Esophagus (tissue), 2 donors: ENCODE results near the gene GLOD4. TPM values are rescaled to one million over a fixed set of nuclear protein-coding genes. Genes with fewer than 3 reads are reported as not detected.
A peak's percentile ranks its signal among the peaks of the same experiment; 100 is the strongest.

Source experiments
- H3K27ac ChIP-seq, 2 donors: one replicate each; pipeline ENCODE4 v1.5.1; 2013; ENCODE audit warnings: low read depth in 2 of 2, mild to moderate bottlenecking in 2 of 2, inconsistent platforms in 1 of 2, low read length in 1 of 2, moderate library complexity in 1 of 2
- H3K27me3 ChIP-seq, 2 donors: one replicate each; pipeline ENCODE4 v1.6.1; 2013; ENCODE audit warnings: low read length in 2 of 2, control low read depth in 1 of 2, mild to moderate bottlenecking in 1 of 2; ENCODE audit not compliant: insufficient read depth in 2 of 2, control insufficient read depth in 1 of 2
- H3K36me3 ChIP-seq, 2 donors: one replicate each; pipeline ENCODE4 v1.6.1; 2013; ENCODE audit warnings: low read length in 1 of 2; ENCODE audit not compliant: control insufficient read depth in 2 of 2, insufficient read depth in 2 of 2
- H3K4me1 ChIP-seq, 2 donors: one replicate each; pipeline ENCODE4 v1.6.1; 2013; ENCODE audit warnings: low read length in 1 of 2; ENCODE audit not compliant: control insufficient read depth in 2 of 2, insufficient read depth in 2 of 2
- H3K4me3 ChIP-seq, 2 donors: one replicate each; pipeline ENCODE4 v1.5.1; 2013; ENCODE audit warnings: low read length in 2 of 2, mild to moderate bottlenecking in 2 of 2, low read depth in 1 of 2, moderate library complexity in 1 of 2
- H3K9me3 ChIP-seq, 2 donors: one replicate each; pipeline ENCODE4 v1.6.1; 2013; ENCODE audit warnings: mild to moderate bottlenecking in 2 of 2, low read depth in 1 of 2, low read length in 1 of 2, moderate library complexity in 1 of 2; ENCODE audit not compliant: control insufficient read depth in 2 of 2, insufficient read depth in 1 of 2
- WGBS, 2 donors: extraction: QIAGEN DNeasy Blood & Tissue Kit; methylation state at CpG; one replicate each; pipeline ENCODE4 v1.1.7; 2013; 5-methylcytosine and 5-hydroxymethylcytosine counted together
- polyA plus RNA-seq, 2 donors: library from polyadenylated mRNA; stranded (reverse); fragments of 200-250 nt; gene quantifications; one replicate each; pipeline ENCODE4 v1.2.3, GENCODE V29; 2013
- donor health status: healthy with polysubstance abuse.
- donor health status: Bipolar disorder and iron deficiency.

The GLOD4 gene
- polyA plus RNA-seq, 2 donors = 20.8 to 34.3 TPM

GRCh38 chr17:804541-805435 is 22.7 kb upstream of the GLOD4 start:
- Histone ChIP-seq H3K4me3 (no peak overlapping the region), H3K27me3 (no peaks in the 10 kb centered on the region), H3K27ac (no peak overlapping the region), H3K36me3 (peaks cover 0 to 21% of the 10 kb centered on the region in 2 donors), H3K4me1 (no peaks in the 10 kb centered on the region), H3K9me3 (no peaks in the 10 kb centered on the region)
- WGBS, 2 donors = 84 to 88% methylated on average over 40 to 41 of the region's 41 CpGs

- Histone ChIP-seq H3K27ac (no peak overlapping the region), H3K9me3 (no peaks in the 10 kb centered on the region), H3K4me1 (no peaks in the 10 kb centered on the region), H3K4me3 (no peak overlapping the region), H3K36me3 (peaks cover 2 to 19% of the 10 kb centered on the region in 2 donors), H3K27me3 (no peaks in the 10 kb centered on the region)
- WGBS, 2 donors = 73 to 90% methylated on average over 37 of the region's 37 CpGs
Observed at GRCh38 chr17:802901-803881, 21.1 kb upstream of the GLOD4 start.

- Histone ChIP-seq H3K36me3 (peaks cover 2 to 17% of the 10 kb centered on the region in 2 donors), H3K9me3 (no peaks in the 10 kb centered on the region), H3K27ac (no peak overlapping the region), H3K27me3 (no peaks in the 10 kb centered on the region), H3K4me1 (no peaks in the 10 kb centered on the region), H3K4me3 (no peak overlapping the region)
- 85 to 92% methylated on average over 14 of the region's 14 CpGs for WGBS, 2 donors
Observed at GRCh38 chr17:802481-802880, 20.4 kb upstream of the GLOD4 start.

DNA sequence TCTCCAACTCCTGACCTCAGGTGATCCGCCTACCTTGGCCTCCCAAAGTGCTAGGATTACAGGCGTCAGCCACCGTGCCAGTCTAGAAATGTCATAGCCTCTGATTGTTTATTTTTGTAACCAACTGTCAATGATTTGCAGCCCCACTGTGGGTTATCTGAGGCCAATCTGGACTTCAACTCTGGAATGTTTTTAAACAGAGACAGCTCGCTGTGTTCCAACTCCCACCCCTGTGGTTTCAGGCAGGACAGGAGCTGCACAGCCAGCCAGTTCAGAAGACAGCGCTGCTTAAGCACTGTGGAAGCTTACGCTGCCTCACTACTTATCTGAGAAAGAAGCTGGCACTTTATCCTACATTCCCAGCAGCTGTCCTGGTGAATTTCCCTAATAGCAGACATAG is 19.6 kb upstream of the GLOD4 start:
- no peaks in the 10 kb centered on the region for H3K27me3 ChIP-seq
- no peaks in the 10 kb centered on the region for H3K4me1 ChIP-seq
- no peak overlapping the region for H3K4me3 ChIP-seq
- no peak overlapping the region for H3K27ac ChIP-seq
- peaks cover 2 to 18% of the 10 kb centered on the region in 2 donors for H3K36me3 ChIP-seq
- WGBS, 2 donors = 67 to 88% methylated on average over 6 of the region's 6 CpGs
- H3K9me3 ChIP-seq = no peaks in the 10 kb centered on the region

DNA sequence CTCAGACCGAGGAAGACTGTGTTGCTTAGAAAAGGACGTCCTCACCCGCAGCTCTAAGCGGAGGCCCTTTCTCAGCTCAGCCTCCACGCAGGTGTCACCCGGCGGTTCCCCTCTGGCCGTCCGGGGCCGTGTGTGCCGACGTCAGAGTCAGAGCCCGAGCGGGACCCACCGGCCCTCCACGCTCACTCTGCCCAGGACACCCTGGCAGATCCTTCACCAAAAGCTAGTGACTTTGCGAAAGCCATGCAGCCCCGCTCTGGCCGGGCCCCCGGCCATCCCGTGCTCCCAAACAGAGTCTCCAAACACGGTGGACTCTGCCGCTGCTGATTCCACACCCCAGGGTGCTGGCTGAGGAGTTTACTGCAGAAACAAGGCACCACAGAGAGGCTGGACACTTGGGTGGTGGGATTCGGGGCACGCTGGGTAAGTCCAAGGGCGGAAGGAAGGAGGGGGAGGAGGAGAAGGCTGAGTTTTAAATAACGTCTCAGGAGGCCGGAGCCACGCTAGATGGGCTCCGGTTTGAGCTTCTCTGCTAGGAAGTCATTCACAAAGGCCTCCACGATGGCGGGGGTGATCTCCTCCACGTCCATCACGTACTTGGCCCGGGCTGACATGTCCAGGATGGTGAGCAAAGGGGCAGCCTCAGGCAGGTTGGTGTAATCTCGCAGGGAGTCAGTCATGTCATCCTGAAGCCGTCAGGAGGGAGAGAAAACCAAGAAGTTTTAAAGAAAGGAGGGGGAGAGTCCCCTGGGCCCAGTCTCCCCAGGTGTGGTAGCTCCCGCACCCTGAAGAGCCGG is 18.6 kb upstream of the GLOD4 start:
- Histone ChIP-seq H3K27ac (no peak overlapping the region), H3K9me3 (no peaks in the 10 kb centered on the region), H3K4me1 (no peaks in the 10 kb centered on the region), H3K4me3 (no peak overlapping the region), H3K27me3 (no peaks in the 10 kb centered on the region), H3K36me3 (peaks cover 2 to 20% of the 10 kb centered on the region in 2 donors)
- WGBS, 2 donors = 89 to 90% methylated on average over 39 of the region's 39 CpGs

- Histone ChIP-seq H3K4me3 (no peak overlapping the region), H3K27ac (no peak overlapping the region), H3K36me3 (peaks cover 2 to 20% of the 10 kb centered on the region in 2 donors), H3K9me3 (no peaks in the 10 kb centered on the region), H3K4me1 (no peaks in the 10 kb centered on the region), H3K27me3 (no peaks in the 10 kb centered on the region)
- WGBS, 2 donors = 86 to 88% methylated on average over 11 of the region's 11 CpGs
Observed at GRCh38 chr17:799261-799660, 17.2 kb upstream of the GLOD4 start.

DNA sequence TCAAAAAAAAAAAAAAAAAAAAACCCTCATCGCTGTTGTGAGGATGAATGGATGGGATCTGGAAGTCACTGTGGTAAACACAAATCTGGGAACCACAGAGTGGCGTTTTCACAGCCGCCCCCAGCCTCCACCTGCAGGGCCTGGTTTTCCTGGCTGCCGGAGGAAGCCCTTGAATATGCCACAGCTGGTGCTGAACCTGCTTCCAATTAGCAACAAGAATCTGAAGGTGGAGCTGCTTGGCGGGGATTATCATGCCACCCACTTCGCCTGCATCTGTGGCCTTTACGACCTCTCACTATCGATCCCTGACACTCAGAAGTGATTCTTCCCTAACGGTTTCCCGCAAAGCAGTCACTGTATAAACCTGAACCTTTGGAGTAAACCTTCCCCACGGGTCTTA is 16.2 kb upstream of the GLOD4 start:
- Histone ChIP-seq H3K4me3 (no peak overlapping the region), H3K4me1 (no peaks in the 10 kb centered on the region), H3K9me3 (no peaks in the 10 kb centered on the region), H3K27ac (no peak overlapping the region), H3K36me3 (peaks cover 2 to 15% of the 10 kb centered on the region in 2 donors), H3K27me3 (no peaks in the 10 kb centered on the region)
- WGBS, 2 donors = 69 to 70% methylated on average over 11 of the region's 11 CpGs

- Histone ChIP-seq H3K27me3 (no peaks in the 10 kb centered on the region), H3K4me1 (no peaks in the 10 kb centered on the region), H3K36me3 (peaks cover 2 to 10% of the 10 kb centered on the region in 2 donors), H3K27ac (peak overlapping the region in 1 of 2 donors; percentile 37), H3K9me3 (no peaks in the 10 kb centered on the region), H3K4me3 (no peak overlapping the region)
- 83 to 87% methylated on average over 22 of the region's 22 CpGs for WGBS, 2 donors
Observed at GRCh38 chr17:797236-797840, 15.3 kb upstream of the GLOD4 start.
